PC-9 (cell line): ENCODE data around the gene RASL10B. TPM values are rescaled to one million over a fixed set of nuclear protein-coding genes. Genes with fewer than 3 reads are reported as not detected.

ENCODE experiments used
- BruUV-seq: library from RNA; stranded (reverse); fragments of 400-500 nt; replicated peaks from 2 replicates; lab custom pipeline; 2021; lab: Mats Ljungman, UMichigan
- CTCF ChIA-PET: fragments of 300-600 bp; sonication (Branson Sonifier 250); formaldehyde crosslinking; loops from one replicate; lab custom pipeline; 2022; ENCODE audit warnings: antibody characterized with exemption; lab: Charles Lee
- POLR2A ChIA-PET: fragments of 300-600 bp; sonication (Branson Sonifier 250); formaldehyde crosslinking; loops from one replicate; lab custom pipeline; 2022; ENCODE audit warnings: antibody characterized with exemption; ENCODE audit not compliant: unreplicated experiment; lab: Charles Lee
- DNase-seq, 2 experiments: peaks; one replicate each; pipeline versions ENCODE4 v3.0.0 to v3.0.0-alpha.2; 2015 to 2022; ENCODE audit warnings: mixed read lengths in 1 of 2
- H2AFZ ChIP-seq: fragments of 200-600 bp; sonication (generic); 2 replicates; pipeline ENCODE4 v1.8.1; 2017; ENCODE audit warnings: antibody characterized with exemption
- H3F3A ChIP-seq: fragments of 200-600 bp; sonication (generic); 2 replicates; pipeline ENCODE4 v1.8.1; 2017; ENCODE audit warnings: antibody characterized with exemption, mild to moderate bottlenecking, low read depth; ENCODE audit not compliant: insufficient read depth
- H3K27ac ChIP-seq: fragments of 200-600 bp; sonication (generic); 2 replicates; pipeline ENCODE4 v1.6.1; 2016; ENCODE audit warnings: mixed run types
- H3K27me3 ChIP-seq: fragments of 200-600 bp; sonication (generic); 2 replicates; pipeline ENCODE4 v1.6.1; 2016; ENCODE audit warnings: low read depth, mixed run types; ENCODE audit not compliant: insufficient read depth
- H3K36me3 ChIP-seq: fragments of 200-600 bp; sonication (generic); 2 replicates; pipeline ENCODE4 v1.6.1; 2016; ENCODE audit warnings: low read depth, mixed run types
- H3K4me1 ChIP-seq: fragments of 200-600 bp; sonication (generic); replicated peaks from 2 replicates; pipeline ENCODE4 v1.6.1; 2016; ENCODE audit warnings: mixed run types; ENCODE audit not compliant: insufficient read depth
- H3K4me2 ChIP-seq: fragments of 200-600 bp; sonication (generic); 2 replicates; pipeline ENCODE4 v1.6.1; 2017; ENCODE audit warnings: mixed run types
- H3K4me3 ChIP-seq: fragments of 200-600 bp; sonication (generic); 2 replicates; pipeline ENCODE4 v1.6.1; 2016; ENCODE audit warnings: mixed run types
- H3K79me2 ChIP-seq: fragments of 200-600 bp; sonication (generic); 2 replicates; pipeline ENCODE4 v1.6.1; 2017; ENCODE audit warnings: low read depth, mixed run types
- H3K9me2 ChIP-seq: fragments of 200-600 bp; sonication (generic); 2 replicates; pipeline ENCODE4 v1.8.1; 2017; ENCODE audit warnings: mild to moderate bottlenecking; ENCODE audit not compliant: insufficient read depth
- H3K9me3 ChIP-seq: fragments of 200-600 bp; sonication (generic); 2 replicates; pipeline ENCODE4 v1.8.1; 2016; ENCODE audit warnings: low read depth; ENCODE audit not compliant: insufficient read depth
- H4K20me1 ChIP-seq: fragments of 200-600 bp; sonication (generic); 2 replicates; pipeline ENCODE4 v1.8.1; 2017; ENCODE audit not compliant: insufficient read depth
- EZH2 ChIP-seq: fragments of 200-600 bp; sonication (generic); IDR thresholded peaks from 2 replicates; pipeline ENCODE4 v1.8.0; 2017; ENCODE audit warnings: antibody characterized with exemption, low read depth
- intact Hi-C: fragments of 100-400 bp; cut with micrococcal nuclease; formaldehyde crosslinking; loops from one replicate; pipeline ENCODE4 v1.10.0; 2022; ENCODE audit not compliant: unreplicated experiment
- total RNA-seq: library from RNA; stranded (reverse); gene quantifications from 2 replicates; pipeline ENCODE4 v1.2.3, GENCODE V29; 2021
- TF ChIP-seq, protein P1 (sequence below): fragments of 200-600 bp; sonication (generic); conservative IDR thresholded peaks from 2 replicates; pipeline ENCODE4 v1.6.1; 2017; ENCODE audit warnings: mixed run types, antibody characterized with exemption, mild to moderate bottlenecking, moderate library complexity

The RASL10B gene
- total RNA-seq, 1 experiment from 2014 or later, result 0.11 TPM

DNA sequence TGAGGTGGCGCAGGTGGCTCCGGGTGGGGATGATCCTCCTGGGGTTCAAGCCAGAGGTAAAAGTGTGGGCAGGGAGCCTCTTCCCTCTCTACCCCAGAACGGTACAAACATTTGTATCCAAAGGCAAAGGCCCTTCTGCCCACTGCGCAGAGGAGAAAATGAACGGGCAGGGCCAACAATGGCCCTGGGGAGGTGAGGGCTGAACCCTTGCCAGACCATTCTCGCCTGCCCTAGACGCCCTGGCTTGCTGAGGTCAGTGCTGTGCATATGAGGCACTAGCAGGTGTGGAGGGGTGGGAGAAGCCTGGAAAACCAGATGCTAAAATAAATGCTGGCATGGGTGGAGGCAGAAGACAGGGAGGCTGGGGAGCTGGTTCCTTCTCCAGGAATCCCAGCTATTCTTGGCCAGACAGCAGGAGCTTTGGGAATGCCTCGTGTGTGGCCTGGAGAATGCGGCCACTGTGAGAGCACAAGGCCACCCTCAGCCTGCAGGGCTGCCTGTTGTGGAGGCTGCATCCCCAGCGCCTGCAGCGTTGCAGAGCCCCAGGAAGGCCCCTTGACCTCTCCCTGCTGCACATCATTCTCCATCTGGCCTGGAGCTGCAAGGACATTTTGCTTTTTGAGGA lies 33.8 kb downstream of the RASL10B start:
- no TSS peak for BruUV-seq
- no peaks in the 10 kb centered on the region for H4K20me1 ChIP-seq
- ChIA-PET CTCF (no interaction called here), POLR2A (no interaction called here)
- H3K4me3 ChIP-seq, result no peak overlapping the region
- H3K9me3 ChIP-seq, result no peaks in the 10 kb centered on the region
- no peaks in the 10 kb centered on the region for H3K79me2 ChIP-seq
- intact Hi-C loops, result no loop called here
- no peaks in the 10 kb centered on the region for H3K9me2 ChIP-seq
- DNase-seq, result no peak
- 0 out of 2 replicates have a peak, but pooled peaks cover 3% of the 10 kb centered on the region for H3F3A ChIP-seq
- no peak overlapping the region for H3K27ac ChIP-seq
- H3K36me3 ChIP-seq, result no peaks in the 10 kb centered on the region
- H3K27me3 ChIP-seq, result peaks cover 45% of the 10 kb centered on the region
- H3K4me1 ChIP-seq, result no peaks in the 10 kb centered on the region
- TF ChIP-seq, protein P1, sequence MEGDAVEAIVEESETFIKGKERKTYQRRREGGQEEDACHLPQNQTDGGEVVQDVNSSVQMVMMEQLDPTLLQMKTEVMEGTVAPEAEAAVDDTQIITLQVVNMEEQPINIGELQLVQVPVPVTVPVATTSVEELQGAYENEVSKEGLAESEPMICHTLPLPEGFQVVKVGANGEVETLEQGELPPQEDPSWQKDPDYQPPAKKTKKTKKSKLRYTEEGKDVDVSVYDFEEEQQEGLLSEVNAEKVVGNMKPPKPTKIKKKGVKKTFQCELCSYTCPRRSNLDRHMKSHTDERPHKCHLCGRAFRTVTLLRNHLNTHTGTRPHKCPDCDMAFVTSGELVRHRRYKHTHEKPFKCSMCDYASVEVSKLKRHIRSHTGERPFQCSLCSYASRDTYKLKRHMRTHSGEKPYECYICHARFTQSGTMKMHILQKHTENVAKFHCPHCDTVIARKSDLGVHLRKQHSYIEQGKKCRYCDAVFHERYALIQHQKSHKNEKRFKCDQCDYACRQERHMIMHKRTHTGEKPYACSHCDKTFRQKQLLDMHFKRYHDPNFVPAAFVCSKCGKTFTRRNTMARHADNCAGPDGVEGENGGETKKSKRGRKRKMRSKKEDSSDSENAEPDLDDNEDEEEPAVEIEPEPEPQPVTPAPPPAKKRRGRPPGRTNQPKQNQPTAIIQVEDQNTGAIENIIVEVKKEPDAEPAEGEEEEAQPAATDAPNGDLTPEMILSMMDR, result no peak
- H2AFZ ChIP-seq, result no peak overlapping the region
- H3K4me2 ChIP-seq, result no peak overlapping the region

DNA sequence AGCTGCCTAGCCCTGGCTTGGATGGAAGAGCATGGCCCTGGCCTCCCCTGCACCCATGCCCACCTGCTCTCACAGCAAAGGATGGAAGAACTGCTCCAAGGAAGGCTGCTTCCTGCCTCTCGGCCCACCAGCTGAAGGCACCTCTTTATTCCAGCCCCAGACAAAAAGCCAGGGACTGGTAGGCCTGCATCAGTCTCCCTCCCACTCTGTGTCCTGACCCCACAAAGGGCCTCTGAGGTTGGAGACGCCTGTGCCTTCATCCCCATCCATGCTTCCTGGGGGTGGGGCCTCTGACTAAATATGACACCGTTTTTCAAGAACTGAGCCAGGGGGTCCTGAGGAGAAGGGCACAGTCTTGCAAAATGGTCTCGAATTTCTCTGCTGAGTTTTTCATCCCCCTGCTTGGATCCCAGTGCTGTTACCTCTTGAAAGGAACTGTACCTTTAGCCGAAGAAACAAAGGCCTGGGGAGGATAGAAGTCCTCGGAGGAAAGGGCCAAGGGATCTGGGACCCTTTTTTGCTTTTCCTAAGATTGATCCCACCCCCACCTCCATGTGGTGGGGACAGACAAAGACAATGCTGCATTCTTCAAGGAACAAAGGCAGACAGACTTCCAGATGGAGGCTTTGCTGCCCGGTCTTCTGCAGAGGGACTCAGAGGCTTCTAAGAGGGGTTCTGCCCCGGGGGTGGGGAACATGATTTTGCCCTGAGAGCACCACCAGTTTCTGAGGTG lies 34.5 kb downstream of the RASL10B start:
- no peaks in the 10 kb centered on the region for H3K9me2 ChIP-seq
- peaks cover 38% of the 10 kb centered on the region for H3K27me3 ChIP-seq
- BruUV-seq, result no TSS peak
- no peaks in the 10 kb centered on the region for H3K36me3 ChIP-seq
- H3K27ac ChIP-seq, result no peak overlapping the region
- H3K4me3 ChIP-seq, result no peak overlapping the region
- no peak for TF ChIP-seq EZH2
- TF ChIP-seq, protein P1, result no peak
- intact Hi-C loops, result no loop called here
- no peak for DNase-seq
- ChIA-PET CTCF (no interaction called here), POLR2A (interaction anchor here (1.3 kb wide), 1 partner anchor 43 kb away, joined by 5 read pairs; the partner anchor contains the start of gene TAF15)
- H3K4me1 ChIP-seq, result no peaks in the 10 kb centered on the region
- H2AFZ ChIP-seq, result no peak overlapping the region
- H3K9me3 ChIP-seq, result no peaks in the 10 kb centered on the region
- H3K4me2 ChIP-seq, result no peak overlapping the region
- H4K20me1 ChIP-seq, result no peaks in the 10 kb centered on the region
- H3F3A ChIP-seq, result 0 out of 2 replicates have a peak, but pooled peaks cover 3% of the 10 kb centered on the region
- no peaks in the 10 kb centered on the region for H3K79me2 ChIP-seq

DNA sequence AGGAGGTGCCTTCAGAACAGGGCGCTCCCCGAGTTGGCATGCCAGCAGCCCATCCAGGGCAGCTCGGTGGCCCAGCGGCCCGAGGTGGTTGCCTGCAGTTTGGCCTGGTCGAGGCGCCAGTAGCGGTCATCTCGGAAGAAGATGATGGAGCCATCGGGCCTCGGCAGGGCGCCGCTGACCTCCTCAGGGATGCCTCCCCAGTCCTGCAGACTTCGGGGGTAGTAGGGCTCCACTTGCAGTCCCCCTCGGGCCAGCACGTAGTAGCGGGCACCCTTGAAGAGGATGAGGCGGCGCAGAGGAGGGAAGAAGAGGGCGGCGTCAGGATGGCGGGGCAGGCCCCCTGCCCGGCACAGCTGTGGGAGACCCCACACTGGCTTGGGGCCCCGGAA lies 35.0 kb downstream of the RASL10B start:
- H3K4me2 ChIP-seq, result no peak overlapping the region
- BruUV-seq, result no TSS peak
- H2AFZ ChIP-seq, result no peak overlapping the region
- H3K79me2 ChIP-seq, result no peaks in the 10 kb centered on the region
- POLR2A ChIA-PET, result interaction anchor here (1.3 kb wide), 1 partner anchor 43 kb away, joined by 5 read pairs; the partner anchor contains the start of gene TAF15
- H3K4me1 ChIP-seq, result no peaks in the 10 kb centered on the region
- H3K27ac ChIP-seq, result no peak overlapping the region
- 0 out of 2 replicates have a peak, but pooled peaks cover 3% of the 10 kb centered on the region for H3F3A ChIP-seq
- intact Hi-C loops, result no loop called here
- CTCF ChIA-PET, result interaction anchor here (0.6 to 1.1 kb wide), 3 partner anchors 19 to 76 kb away, joined by 3 to 6 read pairs (median 3); partner anchors contain the start of gene TAF15
- TF ChIP-seq, protein P1, result no peak
- TF ChIP-seq EZH2, result no peak
- H3K9me3 ChIP-seq, result no peaks in the 10 kb centered on the region
- no peaks in the 10 kb centered on the region for H4K20me1 ChIP-seq
- no peak overlapping the region for H3K4me3 ChIP-seq
- H3K36me3 ChIP-seq, result no peaks in the 10 kb centered on the region
- H3K9me2 ChIP-seq, result no peaks in the 10 kb centered on the region
- no peak for DNase-seq
- H3K27me3 ChIP-seq, result peaks cover 37% of the 10 kb centered on the region
